Keratinocyte (primary cell): ENCODE measurements around the gene ZNF76.

Experiments used
- CTCF ChIP-seq, 3 experiments: IDR thresholded peaks in 1 of 3; conservative IDR thresholded peaks in 1 of 3; optimal IDR thresholded peaks in 1 of 3; 2 replicates in 2 of 3; 3 replicates in 1 of 3; pipeline versions ENCODE3 to v1.5.1; 2011; ENCODE audit warnings: low read length in 3 of 3, mild to moderate bottlenecking in 3 of 3, moderate library complexity in 2 of 3, control low read depth in 1 of 3, inconsistent platforms in 1 of 3; ENCODE audit not compliant: insufficient read depth in 2 of 3; ENCODE audit errors: extremely low read depth in 1 of 3
- EZH2 ChIP-seq: IDR thresholded peaks from one replicate; pipeline ENCODE4 v1.6.1; 2012; ENCODE audit warnings: inconsistent platforms, mild to moderate bottlenecking, low read length, moderate library complexity

- TF ChIP-seq CTCF (optimal IDR thresholded peaks at IDR 0.05 in 1 of 3, IDR thresholded peaks at IDR 0.05 in 1 of 3, conservative IDR thresholded peaks at IDR 0.05 in 1 of 3; ENCODE audit: extremely low read depth in 1 of 3, insufficient read depth in 2 of 3, low read length in 3 of 3) = no peak
- TF ChIP-seq EZH2 = no peak
Observed at GRCh38 chr6:35220711-35221110, 38.8 kb upstream of the ZNF76 start.
